ENCODE measurements around the gene MMP7. TPM values are rescaled to one million over a fixed set of nuclear protein-coding genes. Genes with fewer than 3 reads are reported as not detected.

MMP7 gene
- total RNA-seq, 1 experiment from 2014 or later = not detected

GRCh38 chr11:102517670-102518069 is 12.9 kb downstream of the MMP7 start:
- Histone ChIP-seq H3K23me2 (ENCODE audit: insufficient read length, low read depth, low read length, poor library complexity, severe bottlenecking) (no peaks in the 10 kb centered on the region), H3K79me2 (ENCODE audit: insufficient read depth, low read length) (no peaks in the 10 kb centered on the region), H2BK5ac (ENCODE audit: insufficient read length, low read length) (no peak overlapping the region), H4K20me1 (ENCODE audit: control insufficient read depth, insufficient read depth, insufficient read length) (no peaks in the 10 kb centered on the region), H3K56ac (ENCODE audit: insufficient read length, low read depth, low read length) (no peak overlapping the region), H3K23ac (ENCODE audit: insufficient read length, low read depth, low read length) (no peak overlapping the region), H3K27me3 (ENCODE audit: insufficient read depth, low read length) (no peaks in the 10 kb centered on the region), H2BK20ac (ENCODE audit: low read depth, low read length, poor library complexity, severe bottlenecking) (no peak overlapping the region), H3K9ac (ENCODE audit: extremely low read depth, insufficient read length, low read length) (no peak overlapping the region), H3K4me1 (ENCODE audit: insufficient read depth, low read length) (no peaks in the 10 kb centered on the region), H3K27ac (ENCODE audit: insufficient read length, low read depth, low read length) (no peak overlapping the region), H3K9me3 (ENCODE audit: control insufficient read depth, low read depth, low read length) (no peaks in the 10 kb centered on the region), H2AK5ac (ENCODE audit: insufficient read length, low read length) (no peak overlapping the region), H2BK120ac (ENCODE audit: low read depth, low read length, poor library complexity, severe bottlenecking) (no peak overlapping the region), H2AFZ (ENCODE audit: low read length) (no peak overlapping the region), H2BK12ac (ENCODE audit: insufficient read length, low read depth, low read length) (no peak overlapping the region), H3K79me1 (ENCODE audit: insufficient read depth, low read depth, low read length, poor library complexity, severe bottlenecking) (no peaks in the 10 kb centered on the region), H2BK15ac (ENCODE audit: low read depth, low read length) (no peak overlapping the region), H3K14ac (ENCODE audit: insufficient read depth, low read length) (no peak overlapping the region), H4K5ac (ENCODE audit: insufficient read length, low read depth, low read length) (no peak overlapping the region), H3K4ac (ENCODE audit: low read depth, low read length) (no peak overlapping the region), H3K18ac (ENCODE audit: insufficient read length, low read depth, low read length) (no peak overlapping the region), H4K91ac (ENCODE audit: insufficient read length, low read depth, low read length) (no peak overlapping the region), H4K8ac (replicated peaks; ENCODE audit: insufficient read length, low read depth, low read length) (no peak overlapping the region), H3K4me2 (ENCODE audit: insufficient read depth, insufficient read length, low read length) (no peak overlapping the region), H3T11ph (ENCODE audit: low read length) (no peak overlapping the region)
- no peaks in the 10 kb centered on the region for H3K36me3 Mint-ChIP-seq (ENCODE audit: insufficient read depth in 1 of 3, low read depth in 3 of 3)
- H3K4me3 Mint-ChIP-seq = no peak overlapping the region
- H3K27ac Mint-ChIP-seq = no peak overlapping the region
- no peaks in the 10 kb centered on the region for H3K4me1 Mint-ChIP-seq
- H3K9me3 Mint-ChIP-seq = no peaks in the 10 kb centered on the region; a peak in 1 of 5 replicates
- H3K27me3 Mint-ChIP-seq (ENCODE audit: low read depth) = no peaks in the 10 kb centered on the region; the same call in 1 of the 2 replicates
- no CpG with 5 or more reads among the region's 3 CpGs for WGBS (ENCODE audit: extremely low coverage, insufficient read length, low lambda C conversion rate)
- TF ChIP-seq, protein P1, sequence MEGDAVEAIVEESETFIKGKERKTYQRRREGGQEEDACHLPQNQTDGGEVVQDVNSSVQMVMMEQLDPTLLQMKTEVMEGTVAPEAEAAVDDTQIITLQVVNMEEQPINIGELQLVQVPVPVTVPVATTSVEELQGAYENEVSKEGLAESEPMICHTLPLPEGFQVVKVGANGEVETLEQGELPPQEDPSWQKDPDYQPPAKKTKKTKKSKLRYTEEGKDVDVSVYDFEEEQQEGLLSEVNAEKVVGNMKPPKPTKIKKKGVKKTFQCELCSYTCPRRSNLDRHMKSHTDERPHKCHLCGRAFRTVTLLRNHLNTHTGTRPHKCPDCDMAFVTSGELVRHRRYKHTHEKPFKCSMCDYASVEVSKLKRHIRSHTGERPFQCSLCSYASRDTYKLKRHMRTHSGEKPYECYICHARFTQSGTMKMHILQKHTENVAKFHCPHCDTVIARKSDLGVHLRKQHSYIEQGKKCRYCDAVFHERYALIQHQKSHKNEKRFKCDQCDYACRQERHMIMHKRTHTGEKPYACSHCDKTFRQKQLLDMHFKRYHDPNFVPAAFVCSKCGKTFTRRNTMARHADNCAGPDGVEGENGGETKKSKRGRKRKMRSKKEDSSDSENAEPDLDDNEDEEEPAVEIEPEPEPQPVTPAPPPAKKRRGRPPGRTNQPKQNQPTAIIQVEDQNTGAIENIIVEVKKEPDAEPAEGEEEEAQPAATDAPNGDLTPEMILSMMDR (conservative IDR thresholded peaks at IDR 0.05) = no peak
- no peak for DNase-seq
